Stimulated activated naive CD8-positive, alpha-beta T cell treated with anti-CD3 and anti-CD28 coated beads, Interleukin-15, Interleukin-2, amounts not matched to agents 100 ng/mL and 50 ng/mL, for 24 hours (primary cell): ENCODE results near the gene BAIAP2.
"Not testable (repeated sequence)": the region's sequence is repeated elsewhere in the genome, so short reads cannot be mapped to it uniquely, and the experiment has no call there.

Experiments
- H3K27ac Mint-ChIP-seq: one replicate; pipeline ENCODE4 v1.8.0; 2021; ENCODE audit warnings: mild to moderate bottlenecking, mixed read lengths
- H3K27me3 Mint-ChIP-seq: one replicate; pipeline ENCODE4 v1.8.0; 2021; ENCODE audit warnings: mixed read lengths
- H3K36me3 Mint-ChIP-seq: one replicate; pipeline ENCODE4 v1.8.0; 2021; ENCODE audit warnings: low read depth, mixed read lengths
- H3K4me1 Mint-ChIP-seq: one replicate; pipeline ENCODE4 v1.8.0; 2021; ENCODE audit warnings: low read depth, mixed read lengths
- H3K4me3 Mint-ChIP-seq: one replicate; pipeline ENCODE4 v1.8.0; 2021; ENCODE audit warnings: mild to moderate bottlenecking, mixed read lengths
- H3K9me3 Mint-ChIP-seq: one replicate; pipeline ENCODE4 v1.8.0; 2021; ENCODE audit warnings: mixed read lengths

Gene BAIAP2

GRCh38 chr17:81070541-81071246 lies 35.7 kb downstream of the BAIAP2 start:
- H3K36me3 Mint-ChIP-seq = no peaks in the 10 kb centered on the region
- H3K4me3 Mint-ChIP-seq = no peak overlapping the region
- no peaks in the 10 kb centered on the region for H3K9me3 Mint-ChIP-seq
- no peak overlapping the region for H3K27ac Mint-ChIP-seq
- H3K4me1 Mint-ChIP-seq = no peaks in the 10 kb centered on the region
- no peaks in the 10 kb centered on the region for H3K27me3 Mint-ChIP-seq

- Mint-ChIP-seq H3K9me3 (no peaks in the 10 kb centered on the region), H3K36me3 (no peaks in the 10 kb centered on the region), H3K4me3 (no peak overlapping the region), H3K4me1 (no peaks in the 10 kb centered on the region), H3K27ac (no peak overlapping the region), H3K27me3 (no peaks in the 10 kb centered on the region)
Observed at GRCh38 chr17:81071761-81072741, 37.1 kb downstream of the BAIAP2 start.

- no peak overlapping the region for H3K27ac Mint-ChIP-seq
- no peak overlapping the region for H3K4me3 Mint-ChIP-seq
- no peaks in the 10 kb centered on the region for H3K36me3 Mint-ChIP-seq
- H3K4me1 Mint-ChIP-seq = no peaks in the 10 kb centered on the region
- no peaks in the 10 kb centered on the region for H3K9me3 Mint-ChIP-seq
- no peaks in the 10 kb centered on the region for H3K27me3 Mint-ChIP-seq
Observed at GRCh38 chr17:81073967-81074839, 39.3 kb downstream of the BAIAP2 start.

GRCh38 chr17:81074875-81075274 lies 39.9 kb downstream of the BAIAP2 start:
- Mint-ChIP-seq H3K27ac (no peak overlapping the region), H3K4me3 (no peak overlapping the region), H3K4me1 (no peaks in the 10 kb centered on the region), H3K36me3 (no peaks in the 10 kb centered on the region), H3K27me3 (no peaks in the 10 kb centered on the region), H3K9me3 (no peaks in the 10 kb centered on the region)

GRCh38 chr17:81075307-81075706 lies 40.4 kb downstream of the BAIAP2 start:
- Mint-ChIP-seq H3K9me3 (no peaks in the 10 kb centered on the region), H3K36me3 (no peaks in the 10 kb centered on the region), H3K27ac (no peak overlapping the region), H3K4me3 (no peak overlapping the region), H3K27me3 (no peaks in the 10 kb centered on the region), H3K4me1 (no peaks in the 10 kb centered on the region)

- no peaks in the 10 kb centered on the region for H3K9me3 Mint-ChIP-seq
- H3K4me1 Mint-ChIP-seq = no peaks in the 10 kb centered on the region
- H3K27me3 Mint-ChIP-seq = no peaks in the 10 kb centered on the region
- H3K36me3 Mint-ChIP-seq = no peaks in the 10 kb centered on the region
- no peak overlapping the region for H3K4me3 Mint-ChIP-seq
- no peak overlapping the region for H3K27ac Mint-ChIP-seq
Observed at GRCh38 chr17:81076141-81076679, 41.3 kb downstream of the BAIAP2 start.

- not testable (repeated sequence) for H3K27me3 Mint-ChIP-seq, H3K36me3 Mint-ChIP-seq
Observed at GRCh38 chr17:81078026-81078913, 43.3 kb downstream of the BAIAP2 start.

GRCh38 chr17:81080019-81080418 lies 45.1 kb downstream of the BAIAP2 start:
- H3K9me3 Mint-ChIP-seq = no peaks in the 10 kb centered on the region
- H3K36me3 Mint-ChIP-seq = no peaks in the 10 kb centered on the region
- H3K27ac Mint-ChIP-seq = no peak overlapping the region
- no peak overlapping the region for H3K4me3 Mint-ChIP-seq
- no peaks in the 10 kb centered on the region for H3K4me1 Mint-ChIP-seq
- no peaks in the 10 kb centered on the region for H3K27me3 Mint-ChIP-seq

More at GRCh38 chr17:81078026-81078913, 43.3 kb downstream of the BAIAP2 start:
- H3K4me3 Mint-ChIP-seq, H3K4me1 Mint-ChIP-seq, H3K27ac Mint-ChIP-seq, H3K9me3 Mint-ChIP-seq: not testable (repeated sequence)

- Mint-ChIP-seq H3K27ac (no peak overlapping the region), H3K4me3 (no peak overlapping the region), H3K27me3 (no peaks in the 10 kb centered on the region), H3K9me3 (no peaks in the 10 kb centered on the region), H3K36me3 (no peaks in the 10 kb centered on the region), H3K4me1 (no peaks in the 10 kb centered on the region)
Observed at GRCh38 chr17:81081222-81082176, 46.5 kb downstream of the BAIAP2 start.

- H3K27ac Mint-ChIP-seq = no peak overlapping the region
- H3K4me1 Mint-ChIP-seq = no peaks in the 10 kb centered on the region
- H3K36me3 Mint-ChIP-seq = no peaks in the 10 kb centered on the region
- H3K4me3 Mint-ChIP-seq = no peak overlapping the region
- no peaks in the 10 kb centered on the region for H3K27me3 Mint-ChIP-seq
- H3K9me3 Mint-ChIP-seq = no peaks in the 10 kb centered on the region
Observed at GRCh38 chr17:81082177-81083073, 47.5 kb downstream of the BAIAP2 start.

- H3K36me3 Mint-ChIP-seq = no peaks in the 10 kb centered on the region
- no peaks in the 10 kb centered on the region for H3K9me3 Mint-ChIP-seq
- H3K4me1 Mint-ChIP-seq = no peaks in the 10 kb centered on the region
- no peaks in the 10 kb centered on the region for H3K27me3 Mint-ChIP-seq
- no peak overlapping the region for H3K27ac Mint-ChIP-seq
- no peak overlapping the region for H3K4me3 Mint-ChIP-seq
Observed at GRCh38 chr17:81083125-81083765, 48.3 kb downstream of the BAIAP2 start.
